AG09309 (cell line): Measurements from ENCODE around the gene NUAK2.
A peak's percentile ranks its signal among the peaks of the same experiment; 100 is the strongest.

Source experiments
- DNase-seq: peaks from one replicate; pipeline ENCODE4 v3.0.0-alpha.2; 2010; ENCODE audit warnings: low read depth
- H3K4me3 ChIP-seq: 2 replicates; pipeline ENCODE4 v1.5.1; 2011; ENCODE audit warnings: mild to moderate bottlenecking, low read depth, low read length, moderate library complexity; ENCODE audit not compliant: control insufficient read depth
- TF ChIP-seq, protein P1 (sequence below): IDR thresholded peaks from 2 replicates; pipeline ENCODE4 v1.5.1; 2011; ENCODE audit warnings: mild to moderate bottlenecking, low read depth, low read length, inconsistent platforms; ENCODE audit not compliant: insufficient read depth, control insufficient read depth; ENCODE audit errors: missing control alignments

Gene NUAK2

GRCh38 chr1:205330150-205330549 is 8.6 kb upstream of the NUAK2 start:
- no peak overlapping the region for H3K4me3 ChIP-seq
- TF ChIP-seq, protein P1, sequence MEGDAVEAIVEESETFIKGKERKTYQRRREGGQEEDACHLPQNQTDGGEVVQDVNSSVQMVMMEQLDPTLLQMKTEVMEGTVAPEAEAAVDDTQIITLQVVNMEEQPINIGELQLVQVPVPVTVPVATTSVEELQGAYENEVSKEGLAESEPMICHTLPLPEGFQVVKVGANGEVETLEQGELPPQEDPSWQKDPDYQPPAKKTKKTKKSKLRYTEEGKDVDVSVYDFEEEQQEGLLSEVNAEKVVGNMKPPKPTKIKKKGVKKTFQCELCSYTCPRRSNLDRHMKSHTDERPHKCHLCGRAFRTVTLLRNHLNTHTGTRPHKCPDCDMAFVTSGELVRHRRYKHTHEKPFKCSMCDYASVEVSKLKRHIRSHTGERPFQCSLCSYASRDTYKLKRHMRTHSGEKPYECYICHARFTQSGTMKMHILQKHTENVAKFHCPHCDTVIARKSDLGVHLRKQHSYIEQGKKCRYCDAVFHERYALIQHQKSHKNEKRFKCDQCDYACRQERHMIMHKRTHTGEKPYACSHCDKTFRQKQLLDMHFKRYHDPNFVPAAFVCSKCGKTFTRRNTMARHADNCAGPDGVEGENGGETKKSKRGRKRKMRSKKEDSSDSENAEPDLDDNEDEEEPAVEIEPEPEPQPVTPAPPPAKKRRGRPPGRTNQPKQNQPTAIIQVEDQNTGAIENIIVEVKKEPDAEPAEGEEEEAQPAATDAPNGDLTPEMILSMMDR, result no peak
- DNase-seq, result no peak

GRCh38 chr1:205329719-205330118 is 8.2 kb upstream of the NUAK2 start:
- DNase-seq, result no peak
- TF ChIP-seq, protein P1, result no peak
- no peak overlapping the region for H3K4me3 ChIP-seq

GRCh38 chr1:205328476-205328875 is 6.9 kb upstream of the NUAK2 start:
- no peak for DNase-seq
- TF ChIP-seq, protein P1, result no peak
- H3K4me3 ChIP-seq, result no peak overlapping the region

DNA sequence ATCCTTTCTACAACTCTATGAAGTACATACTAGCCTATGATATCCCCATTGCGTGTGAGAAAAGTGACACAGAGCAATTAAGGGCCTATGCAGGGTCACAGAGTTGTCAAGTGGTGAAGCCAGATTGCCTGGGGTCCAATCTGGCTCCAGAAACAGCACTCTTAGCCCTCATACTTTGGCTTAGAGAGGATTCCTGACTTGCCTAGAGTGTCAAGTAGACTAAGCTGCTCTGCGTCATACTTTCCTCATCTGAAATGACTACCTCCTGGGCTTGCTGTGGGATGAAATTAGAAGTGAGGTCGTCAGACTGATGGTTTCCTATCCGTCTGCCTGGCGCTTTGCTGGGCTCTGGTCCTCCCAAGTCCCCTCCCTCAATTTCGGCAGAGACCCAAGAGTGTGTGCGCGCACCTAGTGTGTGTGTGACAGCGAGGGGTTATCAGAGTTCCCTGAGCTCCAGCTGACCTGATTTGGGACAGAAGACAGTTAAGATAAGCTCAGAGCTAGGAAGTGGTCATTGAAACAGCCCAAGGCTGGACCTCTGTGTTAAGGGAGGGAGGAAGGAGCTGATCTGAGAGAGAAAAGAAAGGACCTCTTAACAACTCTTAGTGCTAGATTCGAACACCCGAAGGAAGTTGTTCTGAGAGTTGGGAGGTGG is 5.4 kb upstream of the NUAK2 start:
- no peak overlapping the region for H3K4me3 ChIP-seq
- DNase-seq, result no peak
- TF ChIP-seq, protein P1, result no peak

GRCh38 chr1:205325334-205325884 is 3.9 kb upstream of the NUAK2 start:
- peak; percentile 57 for DNase-seq
- no peak overlapping the region for H3K4me3 ChIP-seq

GRCh38 chr1:205324781-205325180 is 3.2 kb upstream of the NUAK2 start:
- TF ChIP-seq, protein P1, result no peak
- DNase-seq, result no peak
- no peak overlapping the region for H3K4me3 ChIP-seq

More at GRCh38 chr1:205325334-205325884, 3.9 kb upstream of the NUAK2 start:
- TF ChIP-seq, protein P1, result peak; percentile 86
